ENCODE data around the gene PTPRN2.
"Not testable (repeated sequence)": the region's sequence is repeated elsewhere in the genome, so short reads cannot be mapped to it uniquely, and the experiment has no call there.

Gene PTPRN2

DNA sequence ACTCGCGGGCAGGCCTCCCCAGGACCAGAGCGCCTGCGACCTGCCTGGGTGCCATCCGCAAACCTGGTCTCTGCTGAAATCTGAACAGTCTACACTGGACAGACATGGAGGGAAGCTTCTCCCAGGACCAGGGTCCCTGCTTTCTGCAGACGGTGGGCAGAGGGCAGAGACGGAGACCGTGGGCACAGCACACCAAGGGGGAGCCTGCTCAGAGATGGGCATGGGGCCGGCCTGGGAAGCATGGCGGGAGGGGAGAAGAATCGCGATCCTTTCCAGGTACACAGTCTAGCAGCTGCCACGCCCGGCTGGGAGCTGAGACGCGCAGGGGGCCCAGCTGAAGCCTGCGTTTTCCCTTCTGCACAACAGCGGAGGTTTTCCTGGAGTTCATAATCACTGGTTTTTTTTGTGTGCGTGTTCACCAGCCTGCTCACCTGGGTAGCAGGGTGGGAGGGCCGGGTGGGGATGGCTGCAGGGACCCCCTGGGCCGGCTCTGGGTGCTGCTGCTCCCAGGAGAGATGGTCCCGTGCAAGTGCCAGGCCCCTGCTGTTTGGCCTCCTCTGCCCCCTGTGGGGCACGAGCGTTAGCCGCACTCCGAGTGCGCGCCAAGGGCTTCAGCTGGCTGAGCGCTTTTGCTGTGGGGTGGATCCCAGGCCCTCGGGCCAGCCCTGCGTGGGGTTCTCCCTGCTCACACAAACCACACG lies 802.0 kb downstream of the PTPRN2 start:
- no peak for DNase-seq
- in situ Hi-C loops (cut with MboI; ENCODE audit: low pct_unique_long_range_greater_than_20kb, low sequenced_read_pairs), result no loop called here

DNA sequence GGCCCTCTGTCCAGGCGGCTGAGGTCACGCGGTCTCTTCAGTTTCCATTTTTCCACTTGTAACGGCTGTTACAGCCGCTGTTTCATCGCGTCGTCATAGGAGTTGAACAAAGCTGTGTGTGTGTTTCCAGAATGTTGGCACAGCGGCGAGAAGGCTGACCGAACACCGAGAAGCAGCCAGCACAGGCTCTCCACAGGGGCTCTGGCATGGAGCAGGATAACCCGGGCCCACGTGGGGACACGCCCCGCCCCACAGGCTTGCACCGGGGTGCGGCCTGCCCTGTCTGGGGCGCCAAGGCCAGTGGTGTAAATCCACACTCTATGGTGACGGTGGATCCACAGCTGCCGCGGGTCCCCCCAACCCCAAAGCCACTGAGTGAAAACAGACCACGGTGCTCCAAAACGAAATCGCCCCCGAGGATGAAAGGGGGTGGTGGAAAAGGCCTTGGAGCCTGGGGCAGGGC lies 802.6 kb downstream of the PTPRN2 start:
- in situ Hi-C loops (cut with MboI; ENCODE audit: low pct_unique_long_range_greater_than_20kb, low sequenced_read_pairs), result no loop called here
- no peak for DNase-seq

DNA sequence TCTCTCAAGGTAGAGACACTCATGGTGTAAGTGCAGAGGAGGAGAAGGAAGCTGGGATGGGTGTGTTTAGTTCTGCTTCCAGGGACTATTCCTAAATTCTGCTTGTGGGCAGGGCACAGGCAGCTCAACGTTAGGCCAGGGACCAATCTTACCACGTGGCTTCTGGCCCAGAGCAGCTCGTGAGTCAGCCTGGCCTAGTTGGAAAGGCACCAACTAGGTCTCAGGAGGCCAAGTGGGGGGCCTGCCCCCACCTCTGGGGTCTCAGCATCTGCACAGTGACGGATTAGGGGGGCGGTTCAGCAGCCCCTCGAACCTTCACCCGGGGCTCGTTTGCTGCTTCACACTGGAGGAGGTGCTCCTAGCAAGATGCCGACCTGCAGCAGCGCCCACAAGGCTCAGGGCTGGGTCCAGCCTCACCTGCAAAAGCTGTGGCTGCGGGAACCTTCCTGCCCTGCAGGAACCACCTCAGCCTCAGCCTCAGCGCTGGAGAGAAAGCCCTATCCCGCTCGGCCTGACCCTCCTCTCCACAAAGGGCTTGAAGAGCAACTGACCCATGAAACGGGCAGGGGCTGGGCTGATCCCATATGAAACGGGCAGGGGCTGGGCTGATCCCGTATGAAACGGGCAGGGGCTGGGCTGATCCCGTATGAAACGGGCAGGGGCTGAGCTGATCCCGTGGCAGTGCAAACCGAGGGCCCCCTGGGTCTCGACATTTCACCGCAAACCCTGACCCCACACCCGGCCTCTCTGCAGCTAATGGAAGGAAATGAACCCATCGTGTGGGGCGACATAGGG lies 803.4 kb downstream of the PTPRN2 start:
- in situ Hi-C loops (cut with MboI; ENCODE audit: low pct_unique_long_range_greater_than_20kb, low sequenced_read_pairs), result no loop called here
- no peak for DNase-seq

DNA sequence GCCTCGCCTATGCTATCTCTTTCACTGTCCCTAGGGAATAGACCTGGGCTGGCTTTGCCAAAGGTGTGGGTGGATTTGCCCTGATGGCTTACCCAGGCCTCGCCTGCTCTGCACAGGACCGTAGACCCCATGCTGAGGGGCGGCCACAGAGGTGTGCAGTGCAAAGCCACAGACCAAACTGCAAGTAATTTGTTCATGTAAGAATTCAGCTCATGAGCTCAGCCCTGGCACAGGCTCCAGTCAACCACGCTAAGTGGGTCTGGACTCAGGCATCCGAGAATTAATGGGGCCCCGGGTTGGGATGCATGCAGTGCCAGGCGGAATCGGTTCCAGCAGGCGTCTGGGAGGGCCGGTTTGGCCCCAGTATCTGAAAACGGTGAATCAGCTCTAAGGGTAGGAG lies 805.6 kb downstream of the PTPRN2 start:
- in situ Hi-C loops (cut with MboI; ENCODE audit: low pct_unique_long_range_greater_than_20kb, low sequenced_read_pairs), result no loop called here

DNA sequence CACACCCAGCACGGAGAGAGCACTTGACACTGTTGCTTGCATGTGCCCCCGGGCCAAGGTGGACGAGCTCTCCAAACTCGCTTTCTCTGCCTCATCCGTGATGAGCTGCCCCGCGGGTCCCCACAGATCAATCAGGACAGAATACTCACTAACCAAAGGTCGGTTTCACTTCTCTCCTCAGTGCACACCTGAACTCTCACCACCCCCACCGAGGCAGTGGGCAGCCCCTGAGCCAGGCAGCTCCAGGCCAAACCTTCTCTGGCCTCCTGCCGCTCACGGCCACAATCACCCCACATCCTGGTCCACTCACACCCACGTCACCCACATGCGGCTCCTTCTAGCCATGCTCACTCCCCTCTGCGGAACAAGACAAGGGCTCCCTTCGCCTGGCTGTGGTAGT lies 806.9 kb downstream of the PTPRN2 start:
- in situ Hi-C loops (cut with MboI; ENCODE audit: low pct_unique_long_range_greater_than_20kb, low sequenced_read_pairs), result no loop called here
- DNase-seq, result no peak

More for the DNA sequence above, 805.6 kb downstream of the PTPRN2 start:
- no peak for DNase-seq

DNA sequence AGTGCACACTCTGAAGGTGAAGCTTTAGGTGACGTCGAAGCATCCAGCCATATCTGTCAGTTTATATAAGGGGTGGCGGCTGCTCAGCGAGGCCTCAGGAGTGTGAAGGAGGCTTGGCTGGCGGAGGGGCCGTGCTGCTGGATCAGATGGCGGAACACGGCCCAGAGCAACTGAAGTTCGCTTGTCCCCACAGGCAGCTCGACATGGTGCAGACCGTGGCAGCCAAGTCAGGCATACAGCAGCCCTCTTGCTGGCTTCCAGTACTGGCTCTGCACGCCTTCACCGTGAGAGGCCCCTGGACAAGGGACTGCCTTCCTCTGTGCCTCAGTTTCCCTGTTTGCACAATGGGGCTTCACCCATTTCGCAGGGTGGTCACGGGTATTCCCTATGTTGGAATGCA lies 807.3 kb downstream of the PTPRN2 start:
- in situ Hi-C loops (cut with MboI; ENCODE audit: low pct_unique_long_range_greater_than_20kb, low sequenced_read_pairs), result no loop called here
- no peak for DNase-seq

DNA sequence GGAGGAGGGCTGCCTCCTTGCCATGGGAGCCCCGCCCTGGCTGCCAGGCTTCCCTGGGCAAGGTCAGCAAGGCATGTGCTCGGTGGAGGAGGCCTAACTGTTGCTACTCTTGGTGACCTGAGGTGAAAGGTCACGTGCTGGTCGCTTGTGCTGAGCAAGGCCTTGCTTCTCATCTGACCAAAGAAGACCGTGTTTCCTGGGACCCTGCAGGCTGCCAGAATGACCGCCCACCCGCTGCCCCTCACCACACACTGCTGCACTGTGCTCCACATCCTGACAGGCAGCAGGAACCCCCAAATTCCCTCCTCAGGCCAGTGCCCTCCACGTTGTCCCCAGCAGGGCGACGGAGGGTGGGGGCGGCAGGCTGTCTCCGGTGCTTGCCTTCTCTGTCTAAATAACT lies 808.4 kb downstream of the PTPRN2 start:
- no peak for DNase-seq
- in situ Hi-C loops (cut with MboI; ENCODE audit: low pct_unique_long_range_greater_than_20kb, low sequenced_read_pairs), result no loop called here

DNA sequence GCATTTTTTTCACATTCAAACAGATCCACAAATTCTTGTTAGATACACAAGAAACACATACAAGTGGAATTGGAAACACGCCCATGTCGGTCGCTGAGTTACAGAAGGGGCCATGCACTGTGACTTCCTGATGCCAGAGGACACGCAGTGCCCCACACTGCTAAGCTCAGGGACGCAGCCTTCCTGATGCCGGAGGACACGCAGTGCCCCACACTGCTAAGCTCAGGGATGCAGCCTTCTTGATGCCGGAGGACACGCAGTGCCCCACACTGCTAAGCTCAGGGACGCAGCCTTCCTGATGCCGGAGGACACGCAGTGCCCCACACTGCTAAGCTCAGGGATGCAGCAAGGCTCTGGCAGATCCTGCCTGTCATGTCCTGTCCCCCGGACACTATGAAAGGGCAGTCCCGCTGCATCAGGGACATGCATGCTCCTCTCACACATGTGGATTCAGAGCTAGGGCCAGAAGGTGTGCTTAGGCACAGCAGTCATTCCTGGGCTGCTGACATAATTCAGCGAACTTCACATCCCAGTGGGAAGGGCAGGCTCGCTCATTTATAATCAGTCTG lies 810.3 kb downstream of the PTPRN2 start:
- DNase-seq; in situ Hi-C loops (cut with MboI; ENCODE audit: low pct_unique_long_range_greater_than_20kb, low sequenced_read_pairs): not testable (repeated sequence)

DNA sequence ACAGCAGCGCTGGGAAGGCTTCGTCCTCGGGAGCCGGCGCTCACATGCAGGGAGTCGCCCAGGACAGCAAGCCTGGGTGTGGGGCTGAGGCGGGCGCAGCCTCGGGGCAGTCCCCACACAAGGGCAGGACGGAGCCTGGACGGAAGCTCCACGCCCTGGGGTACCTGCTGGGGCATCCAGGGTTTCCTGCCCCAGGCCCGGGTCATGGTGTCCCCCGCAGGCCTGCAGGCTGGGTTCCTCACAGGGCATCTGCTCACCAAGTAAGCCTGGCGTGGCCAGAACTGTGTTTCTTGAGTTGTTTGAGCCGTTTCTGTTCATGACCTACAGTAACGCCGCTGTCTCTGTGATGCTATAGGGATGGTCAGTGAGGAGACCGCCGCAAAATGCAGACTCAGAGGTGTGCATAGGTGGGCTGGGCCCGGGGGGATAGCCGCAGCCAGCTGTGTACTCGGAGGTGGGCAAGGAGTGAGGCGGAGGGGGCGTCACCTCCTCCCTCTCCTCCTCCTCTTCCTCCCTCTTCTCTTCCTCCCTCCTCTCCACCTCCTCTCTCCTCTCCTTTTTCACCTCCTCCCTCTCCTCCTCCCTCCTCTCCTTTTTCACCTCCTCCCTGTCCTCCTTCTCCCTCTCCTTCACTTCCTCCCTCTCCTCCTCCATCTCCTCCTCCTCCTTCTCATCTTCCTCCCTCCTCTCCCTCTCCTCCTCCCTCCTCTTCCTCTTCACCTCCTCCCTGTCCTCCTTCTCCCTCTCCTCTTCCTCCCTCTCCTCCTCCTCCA lies 811.9 kb downstream of the PTPRN2 start:
- no peak for DNase-seq
- in situ Hi-C loops (cut with MboI; ENCODE audit: low pct_unique_long_range_greater_than_20kb, low sequenced_read_pairs), result no loop called here

DNA sequence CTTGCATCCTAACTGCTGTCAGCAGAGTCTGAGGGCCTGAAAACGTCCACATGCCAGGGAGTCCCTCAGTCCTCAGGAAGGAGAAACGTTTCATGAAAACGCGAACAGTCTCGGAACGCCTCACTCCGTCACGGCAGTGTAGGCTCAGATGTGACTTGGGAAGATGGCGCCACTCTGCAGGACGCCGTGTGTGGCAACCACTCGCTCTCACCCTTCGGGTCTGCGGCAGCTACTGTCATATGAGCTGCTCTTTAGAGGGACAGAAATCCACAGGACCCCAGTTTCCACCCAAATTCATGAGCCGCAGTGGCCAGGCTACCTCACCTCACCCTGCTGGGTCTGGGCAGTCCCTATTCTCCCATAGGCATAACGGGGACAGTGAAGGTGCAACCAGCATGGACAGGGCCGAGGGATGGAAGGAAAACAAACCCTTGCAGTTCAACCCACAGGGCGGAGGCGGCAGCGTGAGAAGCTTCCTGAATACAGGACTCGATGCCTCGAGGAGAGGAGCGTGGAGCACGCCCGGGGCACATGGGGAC lies 812.5 kb downstream of the PTPRN2 start:
- in situ Hi-C loops (cut with MboI; ENCODE audit: low pct_unique_long_range_greater_than_20kb, low sequenced_read_pairs), result no loop called here
- no peak for DNase-seq

DNA sequence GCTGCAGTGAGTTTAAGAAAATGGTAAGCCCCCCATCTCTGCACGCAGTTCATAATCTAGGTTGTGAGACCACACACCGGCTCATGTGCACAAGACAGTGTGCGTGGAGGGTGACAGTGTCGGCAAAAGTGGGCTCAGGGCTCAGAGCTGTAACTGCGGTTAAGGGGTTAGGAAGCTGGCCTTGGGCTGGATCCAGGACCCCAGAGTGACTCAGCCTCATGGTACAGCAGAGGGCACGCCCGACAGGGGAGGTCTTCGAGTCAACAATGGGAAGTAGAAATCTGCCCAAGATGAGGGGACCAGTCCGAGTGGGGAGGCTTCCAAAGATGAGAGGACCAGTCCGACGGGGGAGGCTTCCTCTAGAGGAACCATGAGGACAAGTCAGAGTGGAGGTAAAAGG lies 813.1 kb downstream of the PTPRN2 start:
- in situ Hi-C loops (cut with MboI; ENCODE audit: low pct_unique_long_range_greater_than_20kb, low sequenced_read_pairs), result no loop called here
- DNase-seq, result no peak

DNA sequence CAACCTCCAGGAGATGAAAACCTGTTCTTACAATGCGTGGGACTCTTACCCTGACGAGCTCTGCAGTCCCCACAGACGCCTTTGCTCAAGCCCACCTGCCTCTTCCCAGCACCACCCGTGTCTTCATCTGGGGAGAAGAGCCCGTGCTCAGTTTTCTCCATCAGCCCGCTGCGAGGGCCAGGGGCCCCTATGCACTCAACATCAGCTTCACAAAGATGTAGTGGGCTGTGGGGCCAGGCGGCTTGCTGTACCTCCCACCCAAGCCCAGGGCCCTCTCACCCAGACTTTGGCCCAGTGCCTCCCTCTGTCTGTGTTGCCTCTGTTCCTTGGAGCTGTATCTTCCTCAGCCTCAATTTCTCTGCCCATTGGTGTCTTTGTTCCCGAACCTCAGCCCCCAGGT lies 814.3 kb downstream of the PTPRN2 start:
- in situ Hi-C loops (cut with MboI; ENCODE audit: low pct_unique_long_range_greater_than_20kb, low sequenced_read_pairs), result no loop called here
- no peak for DNase-seq

DNA sequence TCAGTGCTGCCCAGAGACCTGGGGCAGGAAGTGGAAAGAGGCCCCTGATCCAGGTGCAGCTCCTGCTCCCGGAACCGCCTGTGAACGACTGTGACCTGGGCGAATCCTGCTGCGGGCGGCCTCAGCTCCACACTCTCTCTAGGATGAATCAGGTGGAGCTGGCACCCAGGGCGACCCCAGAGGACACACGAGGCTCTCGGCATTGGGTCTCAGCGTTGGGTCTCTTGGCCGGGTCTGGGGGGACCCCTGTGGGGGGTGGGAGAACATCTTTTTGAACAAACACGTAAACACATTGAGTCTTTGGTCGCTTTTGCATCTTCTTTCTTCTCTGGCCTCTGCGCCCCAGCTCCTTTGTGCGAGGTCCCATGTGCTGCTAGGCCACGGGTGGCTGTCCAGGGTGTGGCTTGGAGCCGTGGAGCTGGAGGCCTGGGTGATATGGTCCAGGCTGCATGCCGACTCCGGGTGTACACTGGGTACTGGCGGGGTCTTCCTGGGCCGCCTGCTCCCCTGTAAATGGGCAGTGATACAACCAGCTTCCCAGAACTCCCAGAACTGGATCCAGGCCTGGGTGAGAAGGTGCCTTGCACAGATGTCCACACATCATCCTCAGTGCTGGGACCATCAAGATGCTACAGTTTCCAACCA lies 815.0 kb downstream of the PTPRN2 start:
- no peak for DNase-seq
- in situ Hi-C loops (cut with MboI; ENCODE audit: low pct_unique_long_range_greater_than_20kb, low sequenced_read_pairs), result no loop called here

DNA sequence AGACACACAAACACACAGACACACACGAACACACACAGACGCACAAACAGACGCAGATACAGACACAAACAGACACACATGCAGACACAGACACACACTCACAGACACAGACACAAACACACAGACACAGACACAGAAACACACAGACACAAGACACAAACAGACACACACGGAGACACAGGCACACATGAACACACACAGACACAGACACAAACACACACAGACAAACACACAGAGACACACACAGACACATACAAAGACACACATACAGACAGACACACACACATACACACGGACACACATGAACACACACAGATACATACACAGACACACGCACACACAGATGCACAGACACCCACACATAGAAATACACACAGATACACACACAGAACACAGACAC lies 815.9 kb downstream of the PTPRN2 start:
- in situ Hi-C loops (cut with MboI; ENCODE audit: low pct_unique_long_range_greater_than_20kb, low sequenced_read_pairs), result no loop called here
- DNase-seq, result no peak

DNA sequence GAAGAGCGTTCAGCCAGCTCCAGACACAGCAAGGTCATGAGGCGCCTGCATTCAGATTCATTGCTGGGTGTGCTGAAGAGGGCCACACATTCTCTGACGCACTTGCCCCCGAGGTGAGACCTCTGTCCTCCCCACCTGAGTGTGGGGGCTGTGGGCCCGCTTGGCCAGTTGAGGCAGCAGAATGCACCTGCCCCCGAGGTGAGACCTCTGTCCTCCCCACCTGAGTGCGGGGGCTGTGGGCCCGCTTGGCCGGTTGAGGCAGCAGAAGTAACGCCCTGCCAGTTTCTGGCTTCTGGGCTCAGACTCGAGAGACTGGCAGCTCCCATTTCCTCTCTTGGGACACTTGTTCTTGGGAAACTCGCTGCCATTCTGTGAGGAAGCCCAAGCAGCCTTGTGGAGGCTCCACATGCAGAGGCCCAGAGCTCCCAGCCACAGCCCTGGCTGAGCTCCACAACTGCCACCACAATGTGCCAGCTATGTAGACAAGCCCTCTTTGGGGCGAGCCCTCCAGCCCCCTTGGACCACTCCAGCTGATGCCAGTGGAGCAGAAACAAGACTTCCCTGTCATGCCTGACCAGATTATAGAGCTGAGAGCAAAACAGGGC lies 816.8 kb downstream of the PTPRN2 start:
- in situ Hi-C loops (cut with MboI; ENCODE audit: low pct_unique_long_range_greater_than_20kb, low sequenced_read_pairs), result no loop called here
- no peak for DNase-seq

DNA sequence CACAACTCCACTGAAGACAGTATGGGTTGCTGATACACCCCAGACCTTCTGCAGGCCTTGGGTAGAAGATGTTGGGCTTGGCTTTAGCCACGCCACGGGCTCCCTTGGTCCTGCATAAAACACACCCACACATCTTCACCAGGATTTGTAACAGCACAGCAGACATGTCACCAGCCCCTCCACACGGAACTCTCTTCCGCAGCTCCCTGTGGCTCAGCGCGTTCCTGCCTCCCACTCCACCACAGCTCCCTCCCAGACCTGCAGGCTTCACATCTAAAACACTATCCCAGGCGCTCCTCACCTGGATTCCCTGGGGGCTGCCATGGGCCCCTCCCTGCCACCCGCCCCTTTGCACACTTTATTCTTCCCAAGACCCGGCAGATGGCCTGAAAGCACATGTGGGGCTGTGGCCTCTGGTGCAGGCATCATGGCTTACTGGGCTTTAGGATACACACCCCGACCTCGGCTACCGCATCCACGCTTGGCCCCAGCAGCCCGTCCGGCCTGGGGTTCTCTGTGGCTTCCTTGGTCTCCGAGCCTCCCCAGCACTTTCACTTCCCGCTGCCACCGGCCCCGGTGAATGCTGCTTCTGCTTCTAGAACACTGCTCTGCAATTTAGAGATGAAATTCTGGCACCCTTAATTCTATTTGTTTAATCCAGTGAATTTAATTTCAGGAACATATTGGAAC lies 818.0 kb downstream of the PTPRN2 start:
- no peak for DNase-seq
- in situ Hi-C loops (cut with MboI; ENCODE audit: low pct_unique_long_range_greater_than_20kb, low sequenced_read_pairs), result no loop called here

DNA sequence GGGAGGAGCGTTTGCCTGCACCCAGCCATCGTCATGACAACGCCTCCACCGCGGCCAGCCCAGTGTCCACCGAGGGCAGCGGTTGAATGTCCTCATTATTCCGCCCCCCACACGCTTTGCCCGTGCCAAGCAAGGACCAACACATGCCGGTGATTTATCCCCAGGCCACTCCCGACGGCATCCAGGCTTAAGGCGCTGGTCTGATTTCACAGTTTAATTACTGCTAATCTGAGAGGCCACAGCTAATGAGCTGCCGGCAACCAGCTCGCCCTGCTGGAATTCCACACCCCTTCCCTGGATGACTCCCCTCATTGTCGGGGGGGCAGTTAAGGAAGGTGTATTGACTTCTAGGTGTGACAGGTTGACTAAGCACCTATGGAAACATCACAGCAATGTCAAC lies 818.5 kb downstream of the PTPRN2 start:
- in situ Hi-C loops (cut with MboI; ENCODE audit: low pct_unique_long_range_greater_than_20kb, low sequenced_read_pairs), result no loop called here
- DNase-seq, result no peak

DNA sequence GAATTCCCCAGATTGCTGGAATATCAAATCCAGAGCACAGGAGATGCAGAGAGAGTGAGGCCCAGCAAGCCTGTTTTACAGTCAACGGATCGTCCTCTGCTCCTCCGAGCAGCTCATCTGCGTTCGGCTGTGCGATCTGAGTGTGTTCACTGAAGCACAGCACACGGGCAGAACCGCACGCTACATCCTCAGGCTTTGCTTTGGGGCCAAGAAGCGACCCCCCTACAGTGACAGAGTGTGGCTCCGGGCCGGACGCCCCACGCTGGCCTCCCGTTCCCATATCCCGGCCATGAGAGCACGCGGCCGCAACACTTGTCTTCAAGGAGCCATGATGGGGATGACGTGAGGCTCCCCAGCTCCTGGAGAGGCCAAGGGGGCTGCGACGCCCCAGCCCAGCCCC lies 819.4 kb downstream of the PTPRN2 start:
- in situ Hi-C loops (cut with MboI; ENCODE audit: low pct_unique_long_range_greater_than_20kb, low sequenced_read_pairs), result no loop called here
- no peak for DNase-seq
